K562 (cell line): ENCODE results near the gene CPLX3. TPM values are rescaled to one million over a fixed set of nuclear protein-coding genes. Genes with fewer than 3 reads are reported as not detected.

Experiments
- ATF7 ChIP-seq: fragments of 450-650 bp; IDR thresholded peaks from 2 replicates; pipeline ENCODE4 v1.7.1; 2014; ENCODE audit warnings: mild to moderate bottlenecking, moderate library complexity
- BRD9 ChIP-seq: fragments of 450-650 bp; IDR thresholded peaks from 2 replicates; pipeline ENCODE4 v1.6.1; 2018; ENCODE audit warnings: low read depth; ENCODE audit not compliant: partially characterized antibody
- CHD4 ChIP-seq: fragments of 200-600 bp; sonication (generic); IDR thresholded peaks from 3 replicates; pipeline ENCODE4 v1.6.1; 2012; ENCODE audit warnings: low read depth, mild to moderate bottlenecking, mixed read lengths, low read length, inconsistent platforms; ENCODE audit not compliant: insufficient read depth, insufficient replicate concordance, poor library complexity, severe bottlenecking
- CREB3 ChIP-seq: fragments of 450-650 bp; conservative IDR thresholded peaks from 2 replicates; pipeline ENCODE4 v1.6.1; 2016; ENCODE audit warnings: missing genetic modification characterization, low read depth, mild to moderate bottlenecking, missing compliant biosample characterization, moderate library complexity
- CXXC5 ChIP-seq: fragments of 250-450 bp; sonication (Bioruptor Pico); IDR thresholded peaks from 2 replicates; pipeline ENCODE4 v1.8.0; 2022; ENCODE audit warnings: inconsistent platforms, mild to moderate bottlenecking, moderate library complexity
- EGR1 ChIP-seq: fragments of 450-650 bp; conservative IDR thresholded peaks from 2 replicates; pipeline ENCODE4 v1.6.1; 2017; ENCODE audit warnings: mild to moderate bottlenecking
- ELF1 ChIP-seq: fragments of 200-800 bp; sonication (Bioruptor generic); IDR thresholded peaks from 2 replicates; pipeline ENCODE4 v1.6.1; 2016; ENCODE audit warnings: missing genetic modification characterization, missing compliant biosample characterization
- ETV5 ChIP-seq: sonication (generic); formaldehyde crosslinking; IDR thresholded peaks from 2 replicates; pipeline ENCODE4 v1.4.0; 2020; ENCODE audit warnings: low read depth, mild to moderate bottlenecking, missing genetic modification reagents
- GABPB1 ChIP-seq: sonication (generic); formaldehyde crosslinking; IDR thresholded peaks from 2 replicates; pipeline ENCODE4 v1.8.0; 2022; ENCODE audit warnings: mild to moderate bottlenecking, missing genetic modification reagents
- KDM2B ChIP-seq: fragments of 250-450 bp; sonication (Bioruptor Pico); IDR thresholded peaks from 2 replicates; pipeline ENCODE4 v1.8.0; 2021; ENCODE audit warnings: mild to moderate bottlenecking, moderate library complexity
- KLF1 ChIP-seq: fragments of 450-650 bp; IDR thresholded peaks from 2 replicates; pipeline ENCODE4 v1.6.1; 2016; ENCODE audit warnings: missing genetic modification characterization, missing compliant biosample characterization
- MYNN ChIP-seq, 2 experiments: sonication (generic); formaldehyde crosslinking in 1 of 2; IDR thresholded peaks; 2 replicates each; pipeline versions ENCODE4 v1.5.0 to v1.6.1; 2016 to 2020; ENCODE audit warnings: antibody characterized with exemption in 1 of 2, missing genetic modification reagents in 1 of 2
- RBBP5 ChIP-seq: fragments of 200-600 bp; sonication (generic); IDR thresholded peaks from 2 replicates; pipeline ENCODE4 v1.6.1; 2012; ENCODE audit warnings: borderline replicate concordance, mild to moderate bottlenecking, low read length, control low read depth, inconsistent platforms; ENCODE audit not compliant: insufficient read depth, poor library complexity, severe bottlenecking
- SPI1 ChIP-seq: IDR thresholded peaks from 2 replicates; pipeline ENCODE4 v1.6.1; 2011; ENCODE audit warnings: low read depth, low read length, control low read depth, borderline replicate concordance
- TCFL5 ChIP-seq: fragments of 250-450 bp; sonication (Bioruptor Pico); conservative IDR thresholded peaks from 2 replicates; pipeline ENCODE4 v1.6.1; 2021; ENCODE audit warnings: mild to moderate bottlenecking, moderate library complexity, matching md5 sums
- TEAD2 ChIP-seq: fragments of 450-650 bp; IDR thresholded peaks from 2 replicates; pipeline ENCODE4 v1.6.1; 2016; ENCODE audit warnings: missing genetic modification characterization, control low read depth, missing compliant biosample characterization
- polyA plus RNA-seq, 8 experiments: library from polyadenylated mRNA; depleted of rRNA in 4 of 8; stranded (reverse) in 5 of 8; unstranded in 3 of 8; fragments of >200 nt; fragmentation: Nextera tagmentation in 2 of 8; fragmentation: Illumina TruSeq in 1 of 8; extraction: Ambion mirVana in 2 of 8; extraction: Trizol in 1 of 8; gene quantifications; 2 replicates each; pipeline versions ENCODE4 v1.2.1 to v1.2.3, GENCODE V29; 2011 to 2014; ENCODE audit warnings: inconsistent platforms in 1 of 8, missing spikeins in 1 of 8
- total RNA-seq, 7 experiments: library from RNA; depleted of rRNA in 6 of 7; stranded (reverse); fragments of >200 nt in 6 of 7; fragmentation: Illumina TruSeq in 2 of 7; extraction: Trizol in 2 of 7; gene quantifications; 2 replicates each; pipeline versions ENCODE4 v1.2.1 to v1.2.3, GENCODE V29; 2011 to 2021; ENCODE audit warnings: low replicate concordance in 1 of 7
- TF ChIP-seq, protein P1 (sequence below), 2 experiments: fragments of 450-650 bp in 1 of 2; sonication (generic) in 1 of 2; formaldehyde crosslinking in 1 of 2; IDR thresholded peaks; 2 replicates each; pipeline versions ENCODE4 v1.7.1 to v1.9.0; 2016 to 2022; ENCODE audit warnings: inconsistent platforms in 1 of 2, mild to moderate bottlenecking in 1 of 2, missing genetic modification reagents in 1 of 2

Gene CPLX3
- total and polyA plus RNA-seq, 9 of the 15 experiments (the other 6 are each of a cell fraction or from before 2014, with no cell fraction given): not detected

DNA sequence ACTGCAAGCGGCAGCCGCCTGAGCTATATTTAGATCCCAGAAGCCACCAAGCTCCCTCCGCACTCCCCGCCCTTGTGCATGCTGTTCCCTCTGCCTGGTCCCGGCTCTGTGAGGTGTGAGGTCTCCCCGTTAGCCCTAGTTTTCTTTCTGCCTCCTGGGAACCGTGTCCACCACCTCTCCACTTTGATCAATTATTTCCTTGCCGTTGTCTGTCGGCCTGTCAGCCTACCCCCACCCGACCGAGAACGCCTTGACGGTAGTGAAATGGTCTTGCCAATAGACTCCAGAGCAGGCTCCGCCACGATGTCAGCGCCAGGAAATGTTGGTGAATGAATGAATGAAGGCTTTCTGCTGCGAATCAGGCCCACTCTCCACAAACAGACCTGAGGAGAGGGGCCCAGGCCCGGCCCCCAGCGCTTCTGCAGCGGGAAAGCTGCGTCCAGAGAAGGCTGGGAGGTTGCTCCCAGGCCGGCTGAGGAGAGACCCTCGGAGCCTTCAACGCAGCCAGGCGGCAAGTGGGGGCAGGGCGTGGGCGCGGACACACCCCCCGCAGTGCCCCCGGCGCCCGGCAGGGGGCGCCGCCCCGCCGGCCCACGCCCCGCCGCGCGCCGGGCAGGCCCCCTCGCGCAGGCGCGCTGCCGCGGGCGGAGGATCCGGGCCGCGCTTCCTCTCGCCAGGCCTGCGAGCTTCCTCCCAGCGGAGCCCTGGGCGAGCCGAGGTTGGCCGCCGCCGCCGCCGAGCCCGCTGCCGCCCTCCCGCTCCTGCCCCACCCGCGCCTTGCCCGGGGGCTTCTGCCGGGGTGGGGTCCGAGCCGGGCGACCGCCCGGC, 44.8 kb upstream of the CPLX3 start, which contains the start of gene CSK (continued):
- TF ChIP-seq TEAD2 (tag) (no peak), GABPB1 (CRISPR knock-in tag) (no peak), CREB3 (tag) (no peak), ETV5 (no peak), SPI1 (peak; percentile 43; the same call in 1 of the 2 replicates), EGR1 (peak; percentile 84), CHD4 (no peak), CXXC5 (CRISPR knock-in tag) (peak; percentile 83), RBBP5 (no peak), ELF1 (peak; percentile 24; the same call in 1 of the 2 replicates), KLF1 (no peak), MYNN (IDR thresholded peaks at IDR 0.05) (no peak), MYNN (CRISPR knock-in tag; IDR thresholded peaks at IDR 0.05) (no peak), ATF7 (no peak), BRD9 (no peak), KDM2B (CRISPR knock-in tag) (no peak), TCFL5 (CRISPR knock-in tag) (no peak)
- TF ChIP-seq, protein P1, sequence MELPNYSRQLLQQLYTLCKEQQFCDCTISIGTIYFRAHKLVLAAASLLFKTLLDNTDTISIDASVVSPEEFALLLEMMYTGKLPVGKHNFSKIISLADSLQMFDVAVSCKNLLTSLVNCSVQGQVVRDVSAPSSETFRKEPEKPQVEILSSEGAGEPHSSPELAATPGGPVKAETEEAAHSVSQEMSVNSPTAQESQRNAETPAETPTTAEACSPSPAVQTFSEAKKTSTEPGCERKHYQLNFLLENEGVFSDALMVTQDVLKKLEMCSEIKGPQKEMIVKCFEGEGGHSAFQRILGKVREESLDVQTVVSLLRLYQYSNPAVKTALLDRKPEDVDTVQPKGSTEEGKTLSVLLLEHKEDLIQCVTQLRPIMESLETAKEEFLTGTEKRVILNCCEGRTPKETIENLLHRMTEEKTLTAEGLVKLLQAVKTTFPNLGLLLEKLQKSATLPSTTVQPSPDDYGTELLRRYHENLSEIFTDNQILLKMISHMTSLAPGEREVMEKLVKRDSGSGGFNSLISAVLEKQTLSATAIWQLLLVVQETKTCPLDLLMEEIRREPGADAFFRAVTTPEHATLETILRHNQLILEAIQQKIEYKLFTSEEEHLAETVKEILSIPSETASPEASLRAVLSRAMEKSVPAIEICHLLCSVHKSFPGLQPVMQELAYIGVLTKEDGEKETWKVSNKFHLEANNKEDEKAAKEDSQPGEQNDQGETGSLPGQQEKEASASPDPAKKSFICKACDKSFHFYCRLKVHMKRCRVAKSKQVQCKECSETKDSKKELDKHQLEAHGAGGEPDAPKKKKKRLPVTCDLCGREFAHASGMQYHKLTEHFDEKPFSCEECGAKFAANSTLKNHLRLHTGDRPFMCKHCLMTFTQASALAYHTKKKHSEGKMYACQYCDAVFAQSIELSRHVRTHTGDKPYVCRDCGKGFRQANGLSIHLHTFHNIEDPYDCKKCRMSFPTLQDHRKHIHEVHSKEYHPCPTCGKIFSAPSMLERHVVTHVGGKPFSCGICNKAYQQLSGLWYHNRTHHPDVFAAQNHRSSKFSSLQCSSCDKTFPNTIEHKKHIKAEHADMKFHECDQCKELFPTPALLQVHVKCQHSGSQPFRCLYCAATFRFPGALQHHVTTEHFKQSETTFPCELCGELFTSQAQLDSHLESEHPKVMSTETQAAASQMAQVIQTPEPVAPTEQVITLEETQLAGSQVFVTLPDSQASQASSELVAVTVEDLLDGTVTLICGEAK (IDR thresholded peaks at IDR 0.05): 0 out of 2 replicates have a peak, but pooled peaks have one; percentile 24
- TF ChIP-seq, protein P1 (CRISPR knock-in tag; IDR thresholded peaks at IDR 0.05): no peak
